ENCODE results near the gene FSCN2. TPM values are rescaled to one million over a fixed set of nuclear protein-coding genes. Genes with fewer than 3 reads are reported as not detected.

Gene FSCN2
- polyA plus RNA-seq, 1 of the 3 experiments (the other 2 are of a cell fraction) = 2.1 TPM

DNA sequence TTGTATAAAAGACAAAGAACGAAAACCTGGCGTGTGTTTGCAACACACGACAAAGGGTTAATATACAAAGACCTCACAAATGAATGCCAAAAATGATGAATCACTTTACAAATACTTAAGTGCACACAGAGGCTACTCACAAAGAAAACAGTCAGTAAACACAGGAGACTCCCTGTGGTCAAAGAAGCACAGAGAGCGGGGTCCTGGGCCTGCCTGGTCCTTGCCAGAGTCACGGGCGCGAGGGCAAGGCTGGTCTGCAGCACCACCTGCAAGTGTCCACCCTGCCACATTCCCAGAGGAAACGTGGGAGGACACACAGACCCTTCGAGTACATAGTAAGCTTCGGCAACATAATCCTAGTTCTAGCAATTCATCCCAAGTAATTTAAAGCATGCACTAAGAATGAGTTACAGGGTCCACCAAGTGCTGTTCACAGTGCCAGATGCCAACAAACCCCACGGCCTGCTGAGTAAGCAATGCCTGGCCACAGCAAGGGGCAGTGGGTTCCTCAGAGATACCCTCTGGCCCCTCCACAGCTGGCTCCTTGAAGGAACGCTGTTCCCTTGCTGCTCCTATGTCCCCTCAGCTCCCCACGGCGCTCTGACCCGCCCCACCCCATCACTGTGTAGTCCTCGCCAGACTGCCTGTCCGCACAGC is 48.6 kb downstream of the FSCN2 start:
- Histone ChIP-seq H2AFZ (ENCODE audit: low read depth) (no peak overlapping the region), H3K36me3 (replicated peaks in 1 of 2; ENCODE audit: control insufficient read depth in 1 of 2, insufficient read depth in 2 of 2, low read length in 1 of 2) (peaks cover 27 to 61% of the 10 kb centered on the region in 2 experiments), H3K4me2 (peak overlapping the region; percentile 65), H3K27me3 (ENCODE audit: insufficient read depth) (no peaks in the 10 kb centered on the region), H3K4me3 (ENCODE audit: low read depth in 2 of 2, low read length in 1 of 2) (peak overlapping the region in 1 of 2 experiments; percentile 3; a peak in 1 of 4 replicates), H3K79me2 (ENCODE audit: insufficient read depth) (peaks cover 79% of the 10 kb centered on the region), H3K4me1 (ENCODE audit: control insufficient read depth in 1 of 2, insufficient read depth in 2 of 2, low read depth in 1 of 2, low read length in 1 of 2) (peaks cover 28 to 49% of the 10 kb centered on the region in 2 experiments), H3K9me2 (no peaks in the 10 kb centered on the region), H4K20me1 (ENCODE audit: insufficient read depth) (peaks cover 16% of the 10 kb centered on the region), H3K9me3 (no peaks in the 10 kb centered on the region), H3K9ac (no peak overlapping the region), H3F3A (replicated peaks; ENCODE audit: insufficient read depth) (peaks cover 30% of the 10 kb centered on the region), H3K27ac (ENCODE audit: low read depth in 2 of 2, low read length in 1 of 2) (peak overlapping the region; percentile 29 to 67; a peak in 3 of 4 replicates)
- CTCF ChIA-PET = interaction anchor here (1.3 to 2.1 kb wide), 2 partner anchors 9 to 25 kb away, joined by 4 to 16 read pairs; no protein-coding TSS in a partner anchor
- POLR2A ChIA-PET = no interaction called here
- 35% methylated on average over 17 of the region's 17 CpGs for WGBS (ENCODE audit: low lambda C conversion rate)
- TF ChIP-seq NFIC (IDR thresholded peaks at IDR 0.05; ENCODE audit: borderline replicate concordance) (peak; percentile 97), MXI1 (IDR thresholded peaks at IDR 0.05; ENCODE audit: low read depth, low read length) (no peak), JUND (IDR thresholded peaks at IDR 0.05) (peak; percentile 86), FOSL2 (IDR thresholded peaks at IDR 0.05; ENCODE audit: borderline replicate concordance, low read depth) (peak; percentile 93), SIN3A (IDR thresholded peaks at IDR 0.05; ENCODE audit: borderline replicate concordance, low read depth, low read length) (peak; percentile 74; the same call in 1 of the 2 replicates), ELF1 (IDR thresholded peaks at IDR 0.05) (no peak), FOXM1 (IDR thresholded peaks at IDR 0.05; ENCODE audit: low read depth) (no peak), TAF1 (IDR thresholded peaks at IDR 0.05; ENCODE audit: borderline replicate concordance, low read depth, low read length) (no peak), RXRA (IDR thresholded peaks at IDR 0.05; ENCODE audit: borderline replicate concordance, low read depth) (no peak; the same call in 1 of the 2 replicates), EP300 (IDR thresholded peaks at IDR 0.05; ENCODE audit: borderline replicate concordance in 1 of 2, low read depth in 1 of 2, low read length in 1 of 2) (peak in 1 of 2 experiments; percentile 77; a peak in 1 of 4 replicates), TEAD4 (IDR thresholded peaks at IDR 0.05; ENCODE audit: borderline replicate concordance, insufficient read depth) (peak; percentile 60; the same call in 1 of the 2 replicates), YY1 (IDR thresholded peaks at IDR 0.05; ENCODE audit: low read depth) (no peak), POLR2AphosphoS5 (IDR thresholded peaks at IDR 0.05; ENCODE audit: low read depth, low read length) (peak; percentile 62; the same call in 1 of the 2 replicates), MEF2A (IDR thresholded peaks at IDR 0.05; ENCODE audit: borderline replicate concordance, low read depth) (no peak), TCF12 (IDR thresholded peaks at IDR 0.05) (peak; percentile 82), FOXJ3 (CRISPR knock-in tag; IDR thresholded peaks at IDR 0.05) (no peak)
- TF ChIP-seq, protein P1, sequence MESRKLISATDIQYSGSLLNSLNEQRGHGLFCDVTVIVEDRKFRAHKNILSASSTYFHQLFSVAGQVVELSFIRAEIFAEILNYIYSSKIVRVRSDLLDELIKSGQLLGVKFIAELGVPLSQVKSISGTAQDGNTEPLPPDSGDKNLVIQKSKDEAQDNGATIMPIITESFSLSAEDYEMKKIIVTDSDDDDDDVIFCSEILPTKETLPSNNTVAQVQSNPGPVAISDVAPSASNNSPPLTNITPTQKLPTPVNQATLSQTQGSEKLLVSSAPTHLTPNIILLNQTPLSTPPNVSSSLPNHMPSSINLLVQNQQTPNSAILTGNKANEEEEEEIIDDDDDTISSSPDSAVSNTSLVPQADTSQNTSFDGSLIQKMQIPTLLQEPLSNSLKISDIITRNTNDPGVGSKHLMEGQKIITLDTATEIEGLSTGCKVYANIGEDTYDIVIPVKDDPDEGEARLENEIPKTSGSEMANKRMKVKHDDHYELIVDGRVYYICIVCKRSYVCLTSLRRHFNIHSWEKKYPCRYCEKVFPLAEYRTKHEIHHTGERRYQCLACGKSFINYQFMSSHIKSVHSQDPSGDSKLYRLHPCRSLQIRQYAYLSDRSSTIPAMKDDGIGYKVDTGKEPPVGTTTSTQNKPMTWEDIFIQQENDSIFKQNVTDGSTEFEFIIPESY (IDR thresholded peaks at IDR 0.05; ENCODE audit: borderline replicate concordance, low read depth) = peak; percentile 67; the same call in 1 of the 2 replicates
- TF ChIP-seq, protein P2, sequence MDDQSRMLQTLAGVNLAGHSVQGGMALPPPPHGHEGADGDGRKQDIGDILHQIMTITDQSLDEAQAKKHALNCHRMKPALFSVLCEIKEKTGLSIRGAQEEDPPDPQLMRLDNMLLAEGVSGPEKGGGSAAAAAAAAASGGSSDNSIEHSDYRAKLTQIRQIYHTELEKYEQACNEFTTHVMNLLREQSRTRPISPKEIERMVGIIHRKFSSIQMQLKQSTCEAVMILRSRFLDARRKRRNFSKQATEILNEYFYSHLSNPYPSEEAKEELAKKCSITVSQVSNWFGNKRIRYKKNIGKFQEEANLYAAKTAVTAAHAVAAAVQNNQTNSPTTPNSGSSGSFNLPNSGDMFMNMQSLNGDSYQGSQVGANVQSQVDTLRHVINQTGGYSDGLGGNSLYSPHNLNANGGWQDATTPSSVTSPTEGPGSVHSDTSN (IDR thresholded peaks at IDR 0.05) = peak; percentile 71
- TF ChIP-seq, protein P3, sequence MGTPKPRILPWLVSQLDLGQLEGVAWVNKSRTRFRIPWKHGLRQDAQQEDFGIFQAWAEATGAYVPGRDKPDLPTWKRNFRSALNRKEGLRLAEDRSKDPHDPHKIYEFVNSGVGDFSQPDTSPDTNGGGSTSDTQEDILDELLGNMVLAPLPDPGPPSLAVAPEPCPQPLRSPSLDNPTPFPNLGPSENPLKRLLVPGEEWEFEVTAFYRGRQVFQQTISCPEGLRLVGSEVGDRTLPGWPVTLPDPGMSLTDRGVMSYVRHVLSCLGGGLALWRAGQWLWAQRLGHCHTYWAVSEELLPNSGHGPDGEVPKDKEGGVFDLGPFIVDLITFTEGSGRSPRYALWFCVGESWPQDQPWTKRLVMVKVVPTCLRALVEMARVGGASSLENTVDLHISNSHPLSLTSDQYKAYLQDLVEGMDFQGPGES (IDR thresholded peaks at IDR 0.05; ENCODE audit: low read depth, low read length) = no peak
- TF ChIP-seq, protein P4, sequence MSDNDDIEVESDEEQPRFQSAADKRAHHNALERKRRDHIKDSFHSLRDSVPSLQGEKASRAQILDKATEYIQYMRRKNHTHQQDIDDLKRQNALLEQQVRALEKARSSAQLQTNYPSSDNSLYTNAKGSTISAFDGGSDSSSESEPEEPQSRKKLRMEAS (IDR thresholded peaks at IDR 0.05; ENCODE audit: low read depth) = peak; percentile 60; the same call in 1 of the 2 replicates
- TF ChIP-seq, protein P5, sequence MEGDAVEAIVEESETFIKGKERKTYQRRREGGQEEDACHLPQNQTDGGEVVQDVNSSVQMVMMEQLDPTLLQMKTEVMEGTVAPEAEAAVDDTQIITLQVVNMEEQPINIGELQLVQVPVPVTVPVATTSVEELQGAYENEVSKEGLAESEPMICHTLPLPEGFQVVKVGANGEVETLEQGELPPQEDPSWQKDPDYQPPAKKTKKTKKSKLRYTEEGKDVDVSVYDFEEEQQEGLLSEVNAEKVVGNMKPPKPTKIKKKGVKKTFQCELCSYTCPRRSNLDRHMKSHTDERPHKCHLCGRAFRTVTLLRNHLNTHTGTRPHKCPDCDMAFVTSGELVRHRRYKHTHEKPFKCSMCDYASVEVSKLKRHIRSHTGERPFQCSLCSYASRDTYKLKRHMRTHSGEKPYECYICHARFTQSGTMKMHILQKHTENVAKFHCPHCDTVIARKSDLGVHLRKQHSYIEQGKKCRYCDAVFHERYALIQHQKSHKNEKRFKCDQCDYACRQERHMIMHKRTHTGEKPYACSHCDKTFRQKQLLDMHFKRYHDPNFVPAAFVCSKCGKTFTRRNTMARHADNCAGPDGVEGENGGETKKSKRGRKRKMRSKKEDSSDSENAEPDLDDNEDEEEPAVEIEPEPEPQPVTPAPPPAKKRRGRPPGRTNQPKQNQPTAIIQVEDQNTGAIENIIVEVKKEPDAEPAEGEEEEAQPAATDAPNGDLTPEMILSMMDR (IDR thresholded peaks at IDR 0.05) = peak; percentile 34
- no peak for DNase-seq

All from SK-N-SH (cell line).